ENCODE measurements around the gene FIGNL2. TPM values are rescaled to one million over a fixed set of nuclear protein-coding genes. Genes with fewer than 3 reads are reported as not detected.
"Not testable (repeated sequence)": the region's sequence is repeated elsewhere in the genome, so short reads cannot be mapped to it uniquely, and the experiment has no call there.

Gene FIGNL2
- total RNA-seq, 1 experiment from 2014 or later = 0.02 TPM

GRCh38 chr12:51885294-51886020 is 36.9 kb upstream of the FIGNL2 start:
- not testable (repeated sequence) for H3K36me3 ChIP-seq; H3K27me3 ChIP-seq; H3K4me1 ChIP-seq; H3K4me3 ChIP-seq; DNase-seq; H3K27ac ChIP-seq; H3K9me3 ChIP-seq (replicated peaks)

GRCh38 chr12:51884676-51885229 is 36.2 kb upstream of the FIGNL2 start:
- peaks cover 6% of the 10 kb centered on the region; the same call in 1 of the 2 replicates for H3K27me3 ChIP-seq
- H3K36me3 ChIP-seq = no peaks in the 10 kb centered on the region
- no peak overlapping the region for H3K4me3 ChIP-seq
- H3K9me3 ChIP-seq (replicated peaks) = no peaks in the 10 kb centered on the region
- H3K27ac ChIP-seq = no peak overlapping the region
- no peak for DNase-seq
- no peaks in the 10 kb centered on the region for H3K4me1 ChIP-seq

GRCh38 chr12:51883998-51884675 is 35.6 kb upstream of the FIGNL2 start:
- H3K27me3 ChIP-seq = peaks cover under 1% of the 10 kb centered on the region; the same call in 1 of the 2 replicates
- no peak overlapping the region for H3K4me3 ChIP-seq
- H3K27ac ChIP-seq = no peak overlapping the region
- H3K9me3 ChIP-seq (replicated peaks) = no peaks in the 10 kb centered on the region
- no peak for DNase-seq
- H3K36me3 ChIP-seq = no peaks in the 10 kb centered on the region
- no peaks in the 10 kb centered on the region for H3K4me1 ChIP-seq

- no peak for DNase-seq
These were observed 34.8 kb upstream of the FIGNL2 start for GRCh38 chr12:51883295-51883694.

GRCh38 chr12:51879102-51879501 is 30.6 kb upstream of the FIGNL2 start:
- H3K4me3 ChIP-seq = no peak overlapping the region
- no peaks in the 10 kb centered on the region for H3K27me3 ChIP-seq
- H3K36me3 ChIP-seq = no peaks in the 10 kb centered on the region
- DNase-seq = no peak
- no peaks in the 10 kb centered on the region for H3K9me3 ChIP-seq (replicated peaks)
- H3K4me1 ChIP-seq = no peaks in the 10 kb centered on the region
- H3K27ac ChIP-seq = no peak overlapping the region

More at GRCh38 chr12:51883295-51883694, 34.8 kb upstream of the FIGNL2 start:
- Histone ChIP-seq H3K27ac (no peak overlapping the region), H3K36me3 (no peaks in the 10 kb centered on the region), H3K9me3 (replicated peaks) (no peaks in the 10 kb centered on the region), H3K4me1 (no peaks in the 10 kb centered on the region), H3K4me3 (no peak overlapping the region), H3K27me3 (no peaks in the 10 kb centered on the region; the same call in 1 of the 2 replicates)

- H3K4me1 ChIP-seq = no peaks in the 10 kb centered on the region
- H3K27me3 ChIP-seq = peaks cover 28% of the 10 kb centered on the region
- H3K36me3 ChIP-seq = no peaks in the 10 kb centered on the region
- H3K9me3 ChIP-seq (replicated peaks) = 0 out of 2 replicates have a peak, but pooled peaks cover 3% of the 10 kb centered on the region
- no peak overlapping the region for H3K27ac ChIP-seq
- no peak overlapping the region for H3K4me3 ChIP-seq
- DNase-seq = no peak
These were observed 26.0 kb upstream of the FIGNL2 start for GRCh38 chr12:51874486-51874885.

- Histone ChIP-seq H3K9me3 (replicated peaks) (0 out of 2 replicates have a peak, but pooled peaks cover 3% of the 10 kb centered on the region), H3K27ac (no peak overlapping the region), H3K36me3 (no peaks in the 10 kb centered on the region), H3K4me3 (no peak overlapping the region), H3K27me3 (peaks cover 32% of the 10 kb centered on the region), H3K4me1 (no peaks in the 10 kb centered on the region)
- DNase-seq = peak in 1 of 2 experiments; percentile 49
These were observed 25.5 kb upstream of the FIGNL2 start for GRCh38 chr12:51874000-51874399.

- peaks cover 37% of the 10 kb centered on the region for H3K27me3 ChIP-seq
- H3K4me3 ChIP-seq = no peak overlapping the region
- H3K27ac ChIP-seq = no peak overlapping the region
- DNase-seq = no peak
- no peaks in the 10 kb centered on the region for H3K36me3 ChIP-seq
- H3K9me3 ChIP-seq (replicated peaks) = 0 out of 2 replicates have a peak, but pooled peaks cover 3% of the 10 kb centered on the region
- H3K4me1 ChIP-seq = no peaks in the 10 kb centered on the region
These were observed 24.9 kb upstream of the FIGNL2 start for GRCh38 chr12:51873251-51873994.

- no peak for DNase-seq
- 0 out of 2 replicates have a peak, but pooled peaks cover 3% of the 10 kb centered on the region for H3K9me3 ChIP-seq (replicated peaks)
- H3K4me1 ChIP-seq = no peaks in the 10 kb centered on the region
- no peak overlapping the region for H3K27ac ChIP-seq
- no peak overlapping the region for H3K4me3 ChIP-seq
- no peaks in the 10 kb centered on the region for H3K36me3 ChIP-seq
- peaks cover 45% of the 10 kb centered on the region for H3K27me3 ChIP-seq
These were observed 24.1 kb upstream of the FIGNL2 start for GRCh38 chr12:51872689-51872981.

- peaks cover 50% of the 10 kb centered on the region for H3K27me3 ChIP-seq
- no peaks in the 10 kb centered on the region for H3K36me3 ChIP-seq
- H3K4me1 ChIP-seq = no peaks in the 10 kb centered on the region
- no peak for DNase-seq
- H3K27ac ChIP-seq = no peak overlapping the region
- 0 out of 2 replicates have a peak, but pooled peaks cover 3% of the 10 kb centered on the region for H3K9me3 ChIP-seq (replicated peaks)
- no peak overlapping the region for H3K4me3 ChIP-seq
These were observed 23.6 kb upstream of the FIGNL2 start for GRCh38 chr12:51871918-51872688.

- Histone ChIP-seq H3K9me3 (replicated peaks) (0 out of 2 replicates have a peak, but pooled peaks cover 3% of the 10 kb centered on the region), H3K27ac (no peak overlapping the region), H3K4me1 (no peaks in the 10 kb centered on the region), H3K36me3 (no peaks in the 10 kb centered on the region), H3K27me3 (peaks cover 50% of the 10 kb centered on the region), H3K4me3 (no peak overlapping the region)
- DNase-seq = no peak
These were observed 22.6 kb upstream of the FIGNL2 start for GRCh38 chr12:51871126-51871525.

GRCh38 chr12:51870504-51870903 is 22.0 kb upstream of the FIGNL2 start:
- Histone ChIP-seq H3K9me3 (replicated peaks) (0 out of 2 replicates have a peak, but pooled peaks cover 3% of the 10 kb centered on the region), H3K27me3 (peaks cover 50% of the 10 kb centered on the region), H3K36me3 (no peaks in the 10 kb centered on the region), H3K27ac (no peak overlapping the region), H3K4me1 (no peaks in the 10 kb centered on the region), H3K4me3 (no peak overlapping the region)
- DNase-seq = no peak

GRCh38 chr12:51869931-51870330 is 21.4 kb upstream of the FIGNL2 start:
- Histone ChIP-seq H3K27me3 (peaks cover 50% of the 10 kb centered on the region), H3K4me3 (no peak overlapping the region), H3K9me3 (replicated peaks) (0 out of 2 replicates have a peak, but pooled peaks cover 3% of the 10 kb centered on the region), H3K27ac (no peak overlapping the region), H3K4me1 (no peaks in the 10 kb centered on the region), H3K36me3 (no peaks in the 10 kb centered on the region)
- DNase-seq = no peak

- no peak for DNase-seq
- Histone ChIP-seq H3K36me3 (no peaks in the 10 kb centered on the region), H3K27me3 (peaks cover 50% of the 10 kb centered on the region), H3K27ac (no peak overlapping the region), H3K9me3 (replicated peaks) (0 out of 2 replicates have a peak, but pooled peaks cover 3% of the 10 kb centered on the region), H3K4me3 (no peak overlapping the region), H3K4me1 (no peaks in the 10 kb centered on the region)
These were observed 21.0 kb upstream of the FIGNL2 start for GRCh38 chr12:51869496-51869865.

Measured in SJCRH30 (cell line).